Stimulated activated CD4-positive, alpha-beta T cell treated with anti-CD3 and anti-CD28 coated beads, Interleukin-15, amount 100 ng/mL, for 1 hour (primary cell): ENCODE results near the gene EDIL3.

ENCODE experiments used
- DNase-seq, 2 donors: peaks; one replicate each; pipeline ENCODE4 v3.0.0-alpha.2; 2020; ENCODE audit warnings: low read depth in 1 of 2, low spot score in 1 of 2

The EDIL3 gene

GRCh38 chr5:84384604-84385575 lies at the start of gene EDIL3:
EDIL3 (minus strand) TSS chr5:84384880; CDS start chr5:84384374, 506 bp downstream.
- no peak for DNase-seq

GRCh38 chr5:84433461-84433860 lies 48.8 kb upstream of the EDIL3 start:
- DNase-seq, result no peak

- no peak for DNase-seq
Observed at GRCh38 chr5:84430863-84431663, 46.4 kb upstream of the EDIL3 start.

GRCh38 chr5:84430079-84430478 lies 45.4 kb upstream of the EDIL3 start:
- DNase-seq, result no peak

- no peak for DNase-seq
Observed at GRCh38 chr5:84425365-84425881, 40.7 kb upstream of the EDIL3 start.

- DNase-seq, result no peak
Observed at GRCh38 chr5:84419742-84420141, 35.1 kb upstream of the EDIL3 start.

- DNase-seq, result no peak
Observed at GRCh38 chr5:84411832-84412605, 27.3 kb upstream of the EDIL3 start.

GRCh38 chr5:84406111-84406510 lies 21.4 kb upstream of the EDIL3 start:
- DNase-seq, result no peak

GRCh38 chr5:84403773-84404172 lies 19.1 kb upstream of the EDIL3 start:
- no peak for DNase-seq

GRCh38 chr5:84397385-84397784 lies 12.7 kb upstream of the EDIL3 start:
- no peak for DNase-seq

- no peak for DNase-seq
Observed at GRCh38 chr5:84393969-84394368, 9.3 kb upstream of the EDIL3 start.

GRCh38 chr5:84392836-84393235 lies 8.2 kb upstream of the EDIL3 start:
- DNase-seq, result no peak

- no peak for DNase-seq
Observed at GRCh38 chr5:84385705-84386104, 1.0 kb upstream of the EDIL3 start.

- DNase-seq, result no peak
Observed at GRCh38 chr5:84383816-84384603, 670 bp downstream of the EDIL3 start.

- DNase-seq, result no peak
Observed at GRCh38 chr5:84383296-84383815, 1.3 kb downstream of the EDIL3 start.

GRCh38 chr5:84382363-84383295 lies 2.1 kb downstream of the EDIL3 start:
- DNase-seq, result no peak

- no peak for DNase-seq
Observed at GRCh38 chr5:84381502-84382362, 2.9 kb downstream of the EDIL3 start.

- DNase-seq, result no peak
Observed at GRCh38 chr5:84379749-84380148, 4.9 kb downstream of the EDIL3 start.
